ENCODE results near the gene CMSS1. TPM values are rescaled to one million over a fixed set of nuclear protein-coding genes. Genes with fewer than 3 reads are reported as not detected.

The CMSS1 gene
- total RNA-seq, 1 experiment from 2014 or later, result 86.3 TPM

DNA sequence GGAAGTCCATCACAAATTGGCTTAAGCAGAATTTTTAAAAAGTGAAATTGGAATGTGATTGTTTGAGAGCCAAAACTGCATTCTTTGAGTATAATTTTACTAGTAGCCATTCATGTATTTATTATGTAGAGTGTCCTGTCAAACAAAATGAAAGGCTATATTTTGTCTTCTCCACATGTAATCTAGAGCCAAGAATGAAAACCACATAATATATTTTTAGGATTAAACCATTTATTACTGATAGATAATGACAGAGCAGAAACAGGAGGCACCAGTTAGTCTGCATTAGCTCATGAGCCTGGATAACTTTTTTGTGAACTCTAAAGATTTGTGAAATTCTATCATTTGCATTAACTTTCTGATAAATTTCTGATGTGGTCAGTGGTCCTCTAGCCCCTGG, 166.5 kb downstream of the CMSS1 start:
- ChIA-PET POLR2A (no interaction called here), CTCF (interaction anchor here (0.7 kb wide), 1 partner anchor 293 kb away, joined by 3 read pairs; no protein-coding TSS in a partner anchor)
- Histone ChIP-seq H3K4me3 (ENCODE audit: low read depth in 2 of 2, low read length in 2 of 2) (no peak overlapping the region), H3K27me3 (ENCODE audit: control insufficient read depth, insufficient read depth, low read length) (no peaks in the 10 kb centered on the region), H3K27ac (ENCODE audit: low read length) (no peak overlapping the region), H3K9me3 (ENCODE audit: control insufficient read depth, insufficient read depth, low read depth, low read length) (no peaks in the 10 kb centered on the region), H3K4me1 (ENCODE audit: control insufficient read depth, insufficient read depth, low read length) (no peaks in the 10 kb centered on the region), H3K36me3 (ENCODE audit: control insufficient read depth, insufficient read depth, low read length) (no peaks in the 10 kb centered on the region)
- in situ Hi-C loops (cut with HindIII; ENCODE audit: low pct_unique_long_range_greater_than_20kb, low sequenced_read_pairs) (no loop called here), intact Hi-C loops (cut with micrococcal nuclease; ENCODE audit: unreplicated experiment) (no loop called here)
- TF ChIP-seq, protein P1, sequence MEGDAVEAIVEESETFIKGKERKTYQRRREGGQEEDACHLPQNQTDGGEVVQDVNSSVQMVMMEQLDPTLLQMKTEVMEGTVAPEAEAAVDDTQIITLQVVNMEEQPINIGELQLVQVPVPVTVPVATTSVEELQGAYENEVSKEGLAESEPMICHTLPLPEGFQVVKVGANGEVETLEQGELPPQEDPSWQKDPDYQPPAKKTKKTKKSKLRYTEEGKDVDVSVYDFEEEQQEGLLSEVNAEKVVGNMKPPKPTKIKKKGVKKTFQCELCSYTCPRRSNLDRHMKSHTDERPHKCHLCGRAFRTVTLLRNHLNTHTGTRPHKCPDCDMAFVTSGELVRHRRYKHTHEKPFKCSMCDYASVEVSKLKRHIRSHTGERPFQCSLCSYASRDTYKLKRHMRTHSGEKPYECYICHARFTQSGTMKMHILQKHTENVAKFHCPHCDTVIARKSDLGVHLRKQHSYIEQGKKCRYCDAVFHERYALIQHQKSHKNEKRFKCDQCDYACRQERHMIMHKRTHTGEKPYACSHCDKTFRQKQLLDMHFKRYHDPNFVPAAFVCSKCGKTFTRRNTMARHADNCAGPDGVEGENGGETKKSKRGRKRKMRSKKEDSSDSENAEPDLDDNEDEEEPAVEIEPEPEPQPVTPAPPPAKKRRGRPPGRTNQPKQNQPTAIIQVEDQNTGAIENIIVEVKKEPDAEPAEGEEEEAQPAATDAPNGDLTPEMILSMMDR (IDR thresholded peaks at IDR 0.05), result no peak
- TF ChIP-seq TCF7L2 (IDR thresholded peaks at IDR 0.05; ENCODE audit: low read depth, low read length) (no peak), POLR2AphosphoS5 (IDR thresholded peaks at IDR 0.05; ENCODE audit: low read depth, low read length) (no peak)
- TF ChIP-seq, protein P2, sequence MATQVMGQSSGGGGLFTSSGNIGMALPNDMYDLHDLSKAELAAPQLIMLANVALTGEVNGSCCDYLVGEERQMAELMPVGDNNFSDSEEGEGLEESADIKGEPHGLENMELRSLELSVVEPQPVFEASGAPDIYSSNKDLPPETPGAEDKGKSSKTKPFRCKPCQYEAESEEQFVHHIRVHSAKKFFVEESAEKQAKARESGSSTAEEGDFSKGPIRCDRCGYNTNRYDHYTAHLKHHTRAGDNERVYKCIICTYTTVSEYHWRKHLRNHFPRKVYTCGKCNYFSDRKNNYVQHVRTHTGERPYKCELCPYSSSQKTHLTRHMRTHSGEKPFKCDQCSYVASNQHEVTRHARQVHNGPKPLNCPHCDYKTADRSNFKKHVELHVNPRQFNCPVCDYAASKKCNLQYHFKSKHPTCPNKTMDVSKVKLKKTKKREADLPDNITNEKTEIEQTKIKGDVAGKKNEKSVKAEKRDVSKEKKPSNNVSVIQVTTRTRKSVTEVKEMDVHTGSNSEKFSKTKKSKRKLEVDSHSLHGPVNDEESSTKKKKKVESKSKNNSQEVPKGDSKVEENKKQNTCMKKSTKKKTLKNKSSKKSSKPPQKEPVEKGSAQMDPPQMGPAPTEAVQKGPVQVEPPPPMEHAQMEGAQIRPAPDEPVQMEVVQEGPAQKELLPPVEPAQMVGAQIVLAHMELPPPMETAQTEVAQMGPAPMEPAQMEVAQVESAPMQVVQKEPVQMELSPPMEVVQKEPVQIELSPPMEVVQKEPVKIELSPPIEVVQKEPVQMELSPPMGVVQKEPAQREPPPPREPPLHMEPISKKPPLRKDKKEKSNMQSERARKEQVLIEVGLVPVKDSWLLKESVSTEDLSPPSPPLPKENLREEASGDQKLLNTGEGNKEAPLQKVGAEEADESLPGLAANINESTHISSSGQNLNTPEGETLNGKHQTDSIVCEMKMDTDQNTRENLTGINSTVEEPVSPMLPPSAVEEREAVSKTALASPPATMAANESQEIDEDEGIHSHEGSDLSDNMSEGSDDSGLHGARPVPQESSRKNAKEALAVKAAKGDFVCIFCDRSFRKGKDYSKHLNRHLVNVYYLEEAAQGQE (IDR thresholded peaks at IDR 0.05; ENCODE audit: insufficient read depth in 1 of 2, low read depth in 2 of 2, low read length in 1 of 2), result no peak
- BruUV-seq (replicated peaks), result no TSS peak
- ATAC-seq (no peak), DNase-seq (ENCODE audit: low read depth, low spot score) (no peak)

DNA sequence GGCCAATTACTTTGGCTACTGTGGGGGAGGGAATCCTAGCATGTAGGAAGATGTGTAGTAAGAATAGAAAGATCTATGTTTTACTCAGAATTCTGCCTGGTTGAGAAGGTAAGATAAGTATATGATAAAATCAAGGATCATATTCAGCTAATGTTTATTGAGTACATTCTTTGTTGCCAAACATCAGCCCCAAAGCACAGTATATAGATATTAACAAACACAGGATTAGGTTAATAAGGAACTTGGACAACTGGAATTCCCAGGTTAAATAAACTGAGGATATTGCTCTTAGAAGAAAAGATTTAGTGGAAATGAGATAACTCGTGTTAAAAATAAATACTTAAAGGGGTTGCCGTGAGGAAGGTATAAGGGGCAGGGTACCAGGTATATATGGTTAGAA, 167.0 kb downstream of the CMSS1 start:
- intact Hi-C loops (cut with micrococcal nuclease; ENCODE audit: unreplicated experiment) (no loop called here), in situ Hi-C loops (cut with HindIII; ENCODE audit: low pct_unique_long_range_greater_than_20kb, low sequenced_read_pairs) (no loop called here)
- H3K4me3 ChIP-seq (ENCODE audit: low read depth in 2 of 2, low read length in 2 of 2), result no peak overlapping the region
- TF ChIP-seq, protein P2 (IDR thresholded peaks at IDR 0.05; ENCODE audit: insufficient read depth in 1 of 2, low read depth in 2 of 2, low read length in 1 of 2), result no peak
- TF ChIP-seq SIN3A (IDR thresholded peaks at IDR 0.05; ENCODE audit: borderline replicate concordance, insufficient read depth, low read depth, low read length), result no peak
- TF ChIP-seq, protein P1 (IDR thresholded peaks at IDR 0.05), result no peak
- no peak for TF ChIP-seq TCF7L2 (IDR thresholded peaks at IDR 0.05; ENCODE audit: low read depth, low read length)
- no peak for TF ChIP-seq POLR2AphosphoS5 (IDR thresholded peaks at IDR 0.05; ENCODE audit: low read depth, low read length)
- H3K27me3 ChIP-seq (ENCODE audit: control insufficient read depth, insufficient read depth, low read length), result no peaks in the 10 kb centered on the region
- BruUV-seq (replicated peaks), result no TSS peak
- ChIA-PET CTCF (no interaction called here), POLR2A (no interaction called here)
- ATAC-seq (no peak), DNase-seq (ENCODE audit: low read depth, low spot score) (no peak)
- no peak overlapping the region for H3K27ac ChIP-seq (ENCODE audit: low read length)
- H3K9me3 ChIP-seq (ENCODE audit: control insufficient read depth, insufficient read depth, low read depth, low read length), result no peaks in the 10 kb centered on the region
- no peaks in the 10 kb centered on the region for H3K4me1 ChIP-seq (ENCODE audit: control insufficient read depth, insufficient read depth, low read length)
- H3K36me3 ChIP-seq (ENCODE audit: control insufficient read depth, insufficient read depth, low read length), result no peaks in the 10 kb centered on the region
